GM12878 (cell line): ENCODE results near the gene FANCM. TPM values are rescaled to one million over a fixed set of nuclear protein-coding genes. Genes with fewer than 3 reads are reported as not detected.

ENCODE experiments used
- ATAC-seq: fragments of 200-7000 bp; cut with Tn5 transposase; 3 replicates; pipeline ENCODE4 v1.9.1; 2020; ENCODE audit warnings: mild to moderate bottlenecking, moderate library complexity
- BruUV-seq: library from RNA; stranded (reverse); fragments of 400-500 nt; replicated peaks from 2 replicates; lab custom pipeline; 2021; lab: Mats Ljungman, UMichigan
- CTCF ChIA-PET: fragments of 300-600 bp; sonication (Branson Sonifier 250); formaldehyde crosslinking; extraction: SDS; loops from one replicate; lab custom pipeline; 2021; ENCODE audit warnings: inconsistent platforms; lab: Yijun Ruan, JAX
- POLR2A ChIA-PET: fragments of 350-600 bp; formaldehyde crosslinking; extraction: SDS; loops from one replicate; lab custom pipeline; 2021; ENCODE audit warnings: inconsistent platforms; lab: Charles Lee
- RAD21 ChIA-PET: fragments of 300-600 bp; sonication (Branson Sonifier 250); formaldehyde crosslinking; loops from one replicate; lab custom pipeline; 2023; ENCODE audit warnings: antibody characterized with exemption; ENCODE audit not compliant: unreplicated experiment; lab: Charles Lee
- SMC1A ChIA-PET: fragments of 300-600 bp; sonication (Branson Sonifier 250); formaldehyde crosslinking; loops from one replicate; lab custom pipeline; 2023; ENCODE audit not compliant: unreplicated experiment, uncharacterized antibody; lab: Charles Lee
- DNase-seq: peaks from one replicate; pipeline ENCODE4 v3.0.0-alpha.2; 2011; ENCODE audit warnings: low read depth, low spot score
- FAIRE-seq: peaks from 3 replicates; lab custom pipeline; 2011; peaks lifted over from hg19 to GRCh38; lab: Jason Lieb, UNC
- H2AFZ ChIP-seq: 2 replicates; pipeline ENCODE4 v1.6.0; 2011; ENCODE audit warnings: low read depth, low read length, control low read depth; ENCODE audit not compliant: control insufficient read depth
- H3K27ac ChIP-seq: 2 replicates; pipeline ENCODE4 v1.5.1; 2011; ENCODE audit warnings: control low read depth; ENCODE audit not compliant: control insufficient read depth, insufficient read depth
- H3K27me3 ChIP-seq, 2 experiments: replicated peaks in 1 of 2; 2 replicates each; pipeline versions ENCODE4 v1.6.0 to v1.6.1; 2011; ENCODE audit warnings: low read length in 1 of 2; ENCODE audit not compliant: control insufficient read depth in 2 of 2, insufficient read depth in 2 of 2
- H3K36me3 ChIP-seq, 2 experiments: 2 replicates each; pipeline ENCODE4 v1.5.1; 2011; ENCODE audit warnings: low read length in 1 of 2; ENCODE audit not compliant: control insufficient read depth in 2 of 2, insufficient read depth in 2 of 2
- H3K4me1 ChIP-seq: 2 replicates; pipeline ENCODE4 v1.6.1; 2011; ENCODE audit warnings: mild to moderate bottlenecking, low read length, moderate library complexity, mixed read lengths; ENCODE audit not compliant: control insufficient read depth, insufficient read depth
- H3K4me2 ChIP-seq: 2 replicates; pipeline ENCODE4 v1.6.0; 2011; ENCODE audit warnings: control low read depth; ENCODE audit not compliant: control insufficient read depth, insufficient read depth
- H3K4me3 ChIP-seq: fragments of 200-600 bp; sonication (generic); 2 replicates; pipeline ENCODE4 v1.5.1; 2016
- H3K79me2 ChIP-seq: 2 replicates; pipeline ENCODE4 v1.6.0; 2011; ENCODE audit warnings: low read length; ENCODE audit not compliant: control insufficient read depth, insufficient read depth
- H3K9ac ChIP-seq: 2 replicates; pipeline ENCODE4 v1.8.0; 2011; ENCODE audit warnings: low read length, control low read depth, mixed read lengths; ENCODE audit not compliant: control insufficient read depth, insufficient read depth
- H3K9me3 ChIP-seq: replicated peaks from 3 replicates; pipeline ENCODE4 v1.5.1; 2011; ENCODE audit warnings: mild to moderate bottlenecking, low read length; ENCODE audit not compliant: control insufficient read depth, insufficient read depth
- H4K20me1 ChIP-seq: 2 replicates; pipeline ENCODE4 v1.6.0; 2011; ENCODE audit not compliant: control insufficient read depth, insufficient read depth
- ATF7 ChIP-seq: fragments of 450-650 bp; IDR thresholded peaks from 2 replicates; pipeline ENCODE4 v1.6.1; 2016; ENCODE audit warnings: low read depth, mild to moderate bottlenecking
- BCL11A ChIP-seq: IDR thresholded peaks from 2 replicates; pipeline ENCODE4 v1.6.1; 2011; ENCODE audit warnings: low read depth, low read length
- EZH2 ChIP-seq: IDR thresholded peaks from 2 replicates; pipeline ENCODE4 v1.6.1; 2012; ENCODE audit warnings: low read depth, mild to moderate bottlenecking, control low read depth, inconsistent platforms, low read length, borderline replicate concordance; ENCODE audit not compliant: control insufficient read depth
- JUND ChIP-seq: IDR thresholded peaks from 2 replicates; pipeline ENCODE4 v1.6.1; 2012; ENCODE audit warnings: low read depth, mild to moderate bottlenecking, low read length, improper control_type of control experiment, moderate library complexity
- KDM1A ChIP-seq: fragments of 200-600 bp; sonication (generic); IDR thresholded peaks from 2 replicates; pipeline ENCODE4 v1.6.1; 2016; ENCODE audit warnings: borderline replicate concordance
- MTA3 ChIP-seq: IDR thresholded peaks from 2 replicates; pipeline ENCODE4 v1.6.1; 2012; ENCODE audit warnings: low read length, inconsistent platforms, borderline replicate concordance
- MXI1 ChIP-seq: fragments of 150-350 bp; IDR thresholded peaks from 2 replicates; pipeline ENCODE4 v1.6.1; 2011; ENCODE audit warnings: low read depth, mild to moderate bottlenecking, inconsistent platforms, low read length, improper control_type of control experiment
- NFXL1 ChIP-seq: fragments of 450-650 bp; IDR thresholded peaks from 2 replicates; pipeline ENCODE4 v1.6.1; 2017; ENCODE audit warnings: antibody characterized with exemption, mild to moderate bottlenecking, borderline replicate concordance
- PML ChIP-seq: IDR thresholded peaks from 2 replicates; pipeline ENCODE4 v1.6.1; 2012; ENCODE audit warnings: low read length, inconsistent platforms
- POLR2AphosphoS2 ChIP-seq: IDR thresholded peaks from 2 replicates; pipeline ENCODE4 v1.6.1; 2011; ENCODE audit warnings: low read depth, mild to moderate bottlenecking, low read length, improper control_type of control experiment, moderate library complexity
- RAD21 ChIP-seq: IDR thresholded peaks from 2 replicates; pipeline ENCODE4 v1.6.1; 2011; ENCODE audit warnings: mild to moderate bottlenecking, low read depth, low read length, moderate library complexity; ENCODE audit not compliant: insufficient read depth
- RB1 ChIP-seq: fragments of 450-650 bp; formaldehyde crosslinking; IDR thresholded peaks from 2 replicates; pipeline ENCODE4 v1.6.1; 2017; ENCODE audit warnings: mild to moderate bottlenecking, borderline replicate concordance
- RBBP5 ChIP-seq: fragments of 200-600 bp; sonication (generic); conservative IDR thresholded peaks from 2 replicates; pipeline ENCODE4 v1.6.1; 2016
- RCOR1 ChIP-seq: conservative IDR thresholded peaks from 2 replicates; pipeline ENCODE4 v1.6.1; 2012; ENCODE audit warnings: low read depth, low read length, improper control_type of control experiment
- RFX5 ChIP-seq: IDR thresholded peaks from 2 replicates; pipeline ENCODE4 v1.6.1; 2011; ENCODE audit warnings: low read depth, low read length, improper control_type of control experiment
- SMARCA5 ChIP-seq: fragments of 450-650 bp; IDR thresholded peaks from 2 replicates; pipeline ENCODE4 v1.6.1; 2017; ENCODE audit warnings: mild to moderate bottlenecking
- SREBF1 ChIP-seq: IDR thresholded peaks from 2 replicates; pipeline ENCODE4 v1.6.1; 2012; ENCODE audit warnings: mild to moderate bottlenecking, low read length
- SRF ChIP-seq, 2 experiments: IDR thresholded peaks; 2 replicates each; pipeline ENCODE4 v1.6.1; 2011; ENCODE audit warnings: low read depth in 2 of 2, low read length in 2 of 2, mild to moderate bottlenecking in 1 of 2, moderate library complexity in 1 of 2
- TCF7 ChIP-seq: IDR thresholded peaks from 2 replicates; pipeline ENCODE4 v1.6.1; 2014; ENCODE audit warnings: antibody characterized with exemption, borderline replicate concordance
- WRNIP1 ChIP-seq: IDR thresholded peaks from 2 replicates; pipeline ENCODE4 v1.6.1; 2011; ENCODE audit warnings: low read depth, low read length, improper control_type of control experiment, borderline replicate concordance
- ZNF24 ChIP-seq: fragments of 450-650 bp; IDR thresholded peaks from 2 replicates; pipeline ENCODE4 v1.6.1; 2017; ENCODE audit warnings: antibody characterized with exemption, mild to moderate bottlenecking
- ZNF384 ChIP-seq: IDR thresholded peaks from 2 replicates; pipeline ENCODE4 v1.6.1; 2012; ENCODE audit warnings: low read depth, mild to moderate bottlenecking, low read length, improper control_type of control experiment, borderline replicate concordance
- ZZZ3 ChIP-seq: IDR thresholded peaks from 2 replicates; pipeline ENCODE4 v1.6.1; 2011; ENCODE audit warnings: low read depth; ENCODE audit not compliant: control insufficient read depth, insufficient read length
- WGBS: methylation state at CpG from one replicate; pipeline ENCODE4 v1.1.6; 2016; ENCODE audit warnings: low lambda C conversion rate; ENCODE audit not compliant: insufficient replicate concordance, insufficient coverage; ENCODE audit errors: missing lambda C conversion rate; 5-methylcytosine and 5-hydroxymethylcytosine counted together
- in situ Hi-C: fragments of 300-500 bp; cut with MboI; formaldehyde crosslinking; loops from 9 replicates; pipeline ENCODE4 v1.14.3; 2018; ENCODE audit warnings: mixed read lengths
- intact Hi-C: fragments of 100-400 bp; cut with micrococcal nuclease; formaldehyde crosslinking; loops from one replicate; pipeline ENCODE4 v1.14.2; 2022; ENCODE audit not compliant: unreplicated experiment
- polyA plus RNA-seq, 11 experiments: library from polyadenylated mRNA; depleted of rRNA in 4 of 11; unstranded in 6 of 11; stranded (reverse) in 5 of 11; fragments of >200 nt; fragmentation: Nextera tagmentation in 4 of 11; fragmentation: Illumina TruSeq in 1 of 11; extraction: Ambion mirVana in 4 of 11; extraction: Trizol in 1 of 11; gene quantifications; 1 replicate in 1 of 11; 2 replicates in 10 of 11; pipeline versions ENCODE4 v1.2.1 to v1.2.3, GENCODE V29; 2011 to 2016; ENCODE audit warnings: inconsistent platforms in 2 of 11, missing spikeins in 2 of 11, low read depth in 1 of 11
- total RNA-seq, 4 experiments: library from RNA; depleted of rRNA in 3 of 4; stranded (reverse); fragments of >200 nt in 3 of 4; fragmentation: Illumina TruSeq in 1 of 4; extraction: Trizol in 1 of 4; gene quantifications; 2 replicates each; pipeline versions ENCODE4 v1.2.1 to v1.2.3, GENCODE V29; 2013 to 2021
- TF ChIP-seq, protein P1 (sequence below): fragments of 450-650 bp; IDR thresholded peaks from 2 replicates; pipeline ENCODE4 v1.6.1; 2017; ENCODE audit warnings: low read depth, mild to moderate bottlenecking, moderate library complexity

The FANCM gene
- total and polyA plus RNA-seq, 10 of the 15 experiments (the other 5 are each of a cell fraction or from before 2014, with no cell fraction given), result 6.4 to 17.6 (median 10.6) TPM

DNA sequence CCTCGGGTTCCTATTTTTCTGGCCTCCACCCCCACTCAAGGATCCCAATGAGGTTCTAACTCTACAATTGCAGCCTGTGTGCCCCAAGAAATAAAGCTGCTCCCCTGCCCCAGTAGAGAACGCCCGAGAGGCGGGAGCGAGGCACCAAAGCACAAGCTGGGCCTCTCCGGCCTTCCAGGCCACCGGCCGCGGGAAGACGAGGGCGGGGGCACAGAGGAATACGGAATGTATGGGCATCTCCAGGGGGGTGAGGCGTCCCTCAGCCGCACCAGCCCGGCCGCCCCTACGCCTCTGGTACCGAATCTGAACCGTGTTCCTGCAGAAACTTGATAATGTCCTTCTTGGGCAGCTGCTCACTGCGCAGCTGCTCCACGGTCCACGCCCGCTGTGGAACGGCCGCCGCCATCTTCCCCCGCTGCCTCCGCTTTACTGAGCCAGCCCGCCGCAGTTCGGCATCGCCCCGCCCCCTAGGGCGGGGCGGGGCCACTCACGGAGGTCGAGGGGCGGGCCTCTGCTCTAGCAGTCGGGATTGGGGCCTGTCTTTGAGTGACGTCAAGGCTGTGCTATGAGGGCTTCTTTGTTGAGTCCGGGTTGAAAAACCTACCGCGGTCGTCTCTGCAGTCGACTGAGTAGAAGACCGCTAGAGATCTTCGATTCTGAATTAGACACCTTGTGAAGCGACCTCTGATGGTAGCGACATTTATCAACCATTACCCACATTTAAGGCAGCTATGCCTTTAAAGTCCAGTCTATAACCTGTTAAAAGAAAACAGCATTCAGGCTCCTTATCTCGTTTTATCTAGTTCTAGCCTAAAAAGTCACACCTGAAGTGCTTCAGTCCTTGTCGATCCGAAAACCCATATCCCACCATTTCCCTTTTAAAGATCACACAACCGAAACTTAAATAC lies 1.4 kb upstream of the FANCM start, which contains the start of gene FKBP3:
FKBP3 (minus strand) TSS at position 431 of the 908 bp plus-strand sequence; CDS start at position 406, 25 bp downstream.
- FAIRE-seq (peak; percentile 88), ATAC-seq (peak; percentile 92), DNase-seq (peak; percentile 91)
- no peaks in the 10 kb centered on the region for H3K27me3 ChIP-seq
- H3K4me1 ChIP-seq, result no peaks in the 10 kb centered on the region
- H2AFZ ChIP-seq, result peak within 1 kb of the TSS; percentile 79
- H3K27ac ChIP-seq, result peak within 1 kb of the TSS; percentile 77
- peak within 1 kb of the TSS; percentile 89 for H3K9ac ChIP-seq
- no TSS peak for BruUV-seq
- 0 out of 4 replicates have a peak, but pooled peaks cover 0 to 3% of the 10 kb centered on the region in 2 experiments for H3K36me3 ChIP-seq
- peak within 1 kb of the TSS; percentile 77 for H3K4me2 ChIP-seq
- ChIA-PET RAD21 (interaction anchor here (0.6 to 2.6 kb wide), 8 partner anchors 46 to 243 kb away, joined by 3 to 8 read pairs (median 3); partner anchors contain the start of genes KLHL28, MIS18BP1 and TOGARAM1), POLR2A (interaction anchor here (1.0 to 2.5 kb wide), 8 partner anchors 11 to 175 kb away, joined by 3 to 12 read pairs (median 4); partner anchors contain the start of genes KLHL28 and TOGARAM1), CTCF (interaction anchor here (0.8 to 2.6 kb wide), 4 partner anchors 19 to 222 kb away, joined by 3 to 13 read pairs (median 3); partner anchors contain the start of genes KLHL28 and TOGARAM1), SMC1A (interaction anchor here (0.6 to 1.1 kb wide), 6 partner anchors 74 to 288 kb away, joined by 3 read pairs; no protein-coding TSS in a partner anchor)
- H3K4me3 ChIP-seq, result peak within 1 kb of the TSS; percentile 93
- H3K9me3 ChIP-seq, result no peaks in the 10 kb centered on the region
- intact Hi-C loops, result loop anchor here (1.0 to 5.0 kb wide), 4 partner anchors 118 to 221 kb away; partner anchors contain the start of genes KLHL28 and MIS18BP1
- WGBS, result under 1% methylated on average over 49 of the region's 53 CpGs
- in situ Hi-C loops, result no loop called here
- H4K20me1 ChIP-seq, result no peaks in the 10 kb centered on the region
- H3K79me2 ChIP-seq, result peaks cover 61% of the 10 kb centered on the region
- no peak for TF ChIP-seq EZH2
- TF ChIP-seq PML, result peak; percentile 77
- TF ChIP-seq ZNF24, result no peak; the same call in 1 of the 2 replicates
- TF ChIP-seq JUND, result peak; percentile 97
- TF ChIP-seq SRF (IDR thresholded peaks at IDR 0.05; ENCODE audit: low read depth in 2 of 2, low read length in 2 of 2), result 0 out of 4 replicates have a peak, but pooled peaks of 1 of the 2 experiments have one; percentile 43
- TF ChIP-seq ZNF384, result no peak
- no peak for TF ChIP-seq KDM1A
- TF ChIP-seq, protein P1, sequence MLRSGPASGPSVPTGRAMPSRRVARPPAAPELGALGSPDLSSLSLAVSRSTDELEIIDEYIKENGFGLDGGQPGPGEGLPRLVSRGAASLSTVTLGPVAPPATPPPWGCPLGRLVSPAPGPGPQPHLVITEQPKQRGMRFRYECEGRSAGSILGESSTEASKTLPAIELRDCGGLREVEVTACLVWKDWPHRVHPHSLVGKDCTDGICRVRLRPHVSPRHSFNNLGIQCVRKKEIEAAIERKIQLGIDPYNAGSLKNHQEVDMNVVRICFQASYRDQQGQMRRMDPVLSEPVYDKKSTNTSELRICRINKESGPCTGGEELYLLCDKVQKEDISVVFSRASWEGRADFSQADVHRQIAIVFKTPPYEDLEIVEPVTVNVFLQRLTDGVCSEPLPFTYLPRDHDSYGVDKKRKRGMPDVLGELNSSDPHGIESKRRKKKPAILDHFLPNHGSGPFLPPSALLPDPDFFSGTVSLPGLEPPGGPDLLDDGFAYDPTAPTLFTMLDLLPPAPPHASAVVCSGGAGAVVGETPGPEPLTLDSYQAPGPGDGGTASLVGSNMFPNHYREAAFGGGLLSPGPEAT, result peak; percentile 99
- no peak for TF ChIP-seq MXI1
- peak; percentile 99 for TF ChIP-seq ATF7
- TF ChIP-seq BCL11A, result no peak
- no peak; the same call in 1 of the 2 replicates for TF ChIP-seq TCF7
- 0 out of 2 replicates have a peak, but pooled peaks have one; percentile 50 for TF ChIP-seq WRNIP1
- peak; percentile 49 for TF ChIP-seq RAD21
- TF ChIP-seq RBBP5, result no peak
- no peak for TF ChIP-seq RCOR1
- no peak for TF ChIP-seq ZZZ3
- peak; percentile 96 for TF ChIP-seq SREBF1
- TF ChIP-seq RB1, result peak; percentile 98
- TF ChIP-seq NFXL1, result no peak
- no peak for TF ChIP-seq MTA3
- TF ChIP-seq POLR2AphosphoS2, result no peak; the same call in 1 of the 2 replicates
- peak; percentile 7; the same call in 1 of the 2 replicates for TF ChIP-seq SMARCA5
- TF ChIP-seq RFX5, result no peak
